Lower lobe of right lung (tissue), 2 donors: ENCODE data around the gene ING5. TPM values are rescaled to one million over a fixed set of nuclear protein-coding genes. Genes with fewer than 3 reads are reported as not detected.
A peak's percentile ranks its signal among the peaks of the same experiment; 100 is the strongest.

ENCODE experiments used
- ATAC-seq, 2 donors: fragments of 200-7000 bp; cut with Tn5 transposase; one replicate each; pipeline ENCODE4 v1.9.1; 2020 to 2022; ENCODE audit warnings: mild to moderate bottlenecking in 2 of 2, moderate library complexity in 2 of 2
- DNase-seq: peaks from one replicate; pipeline ENCODE4 v3.0.0-alpha.2; 2020
- H3K27ac ChIP-seq: fragments of 200-600 bp; one replicate; pipeline ENCODE4 v1.8.0; 2022
- H3K27me3 ChIP-seq: fragments of 200-600 bp; one replicate; pipeline ENCODE4 v1.8.0; 2022; ENCODE audit warnings: low read depth
- H3K36me3 ChIP-seq: fragments of 200-600 bp; one replicate; pipeline ENCODE4 v1.8.0; 2022; ENCODE audit warnings: mild to moderate bottlenecking
- H3K4me1 ChIP-seq: fragments of 200-600 bp; one replicate; pipeline ENCODE4 v1.8.0; 2022
- H3K4me3 ChIP-seq: fragments of 200-600 bp; one replicate; pipeline ENCODE4 v1.8.0; 2022; ENCODE audit warnings: mild to moderate bottlenecking
- H3K9me3 ChIP-seq: fragments of 200-600 bp; one replicate; pipeline ENCODE4 v1.8.0; 2022
- CTCF ChIP-seq: fragments of 200-600 bp; IDR thresholded peaks from one replicate; pipeline ENCODE4 v1.8.0; 2022; ENCODE audit warnings: antibody characterized with exemption, mild to moderate bottlenecking
- intact Hi-C: fragments of 100-400 bp; cut with DNase I; formaldehyde crosslinking; loops from one replicate; pipeline ENCODE4 v1.11.0; 2022
- total RNA-seq: library from RNA; stranded (reverse); fragmentation: NEBNext Ultra II Directional; extraction: Animal tissue kit (Norgen Biotek cat#: 25700); gene quantifications from one replicate; pipeline ENCODE4 v1.2.1, GENCODE V29; 2021
- donor health status: DM: no; HTN: yes; CAD: no; lungs with severe emphysema.

ING5 gene
- total RNA-seq, 1 donor from 2014 or later: 36.5 TPM

GRCh38 chr2:241724975-241725870, 23.4 kb downstream of the ING5 start:
- no peaks in the 10 kb centered on the region for H3K4me1 ChIP-seq
- no peak overlapping the region for H3K27ac ChIP-seq
- no peaks in the 10 kb centered on the region for H3K9me3 ChIP-seq
- no peak for DNase-seq
- ATAC-seq: no peak
- intact Hi-C loops: no loop called here
- TF ChIP-seq CTCF: no peak
- H3K36me3 ChIP-seq: peaks cover 45% of the 10 kb centered on the region
- H3K4me3 ChIP-seq: no peak overlapping the region
- H3K27me3 ChIP-seq: no peaks in the 10 kb centered on the region

- DNase-seq (no peak), ATAC-seq (no peak)
- peaks cover 33% of the 10 kb centered on the region for H3K36me3 ChIP-seq
- intact Hi-C loops: no loop called here
- no peaks in the 10 kb centered on the region for H3K9me3 ChIP-seq
- H3K4me1 ChIP-seq: no peaks in the 10 kb centered on the region
- no peaks in the 10 kb centered on the region for H3K27me3 ChIP-seq
- TF ChIP-seq CTCF: no peak
- no peak overlapping the region for H3K4me3 ChIP-seq
- H3K27ac ChIP-seq: no peak overlapping the region
Measured at GRCh38 chr2:241726459-241726858, 24.6 kb downstream of the ING5 start.

GRCh38 chr2:241728000-241728399, 26.2 kb downstream of the ING5 start:
- intact Hi-C loops: no loop called here
- Histone ChIP-seq H3K4me1 (peaks cover 1% of the 10 kb centered on the region), H3K4me3 (no peak overlapping the region), H3K27ac (no peak overlapping the region), H3K36me3 (peaks cover 24% of the 10 kb centered on the region), H3K9me3 (no peaks in the 10 kb centered on the region), H3K27me3 (no peaks in the 10 kb centered on the region)
- ATAC-seq (no peak), DNase-seq (no peak)
- no peak for TF ChIP-seq CTCF

GRCh38 chr2:241728627-241729026, 26.8 kb downstream of the ING5 start:
- ATAC-seq: no peak
- intact Hi-C loops: no loop called here
- no peak overlapping the region for H3K27ac ChIP-seq

GRCh38 chr2:241729868-241730267, 28.0 kb downstream of the ING5 start:
- intact Hi-C loops: no loop called here
- no peaks in the 10 kb centered on the region for H3K9me3 ChIP-seq
- no peak for ATAC-seq
- TF ChIP-seq CTCF: no peak
- H3K4me3 ChIP-seq: no peak overlapping the region
- H3K27ac ChIP-seq: no peak overlapping the region
- no peak for DNase-seq
- H3K36me3 ChIP-seq: peaks cover 7% of the 10 kb centered on the region
- peaks cover 9% of the 10 kb centered on the region for H3K4me1 ChIP-seq
- no peaks in the 10 kb centered on the region for H3K27me3 ChIP-seq

More at GRCh38 chr2:241728627-241729026, 26.8 kb downstream of the ING5 start:
- Histone ChIP-seq H3K27me3 (no peaks in the 10 kb centered on the region), H3K9me3 (no peaks in the 10 kb centered on the region), H3K4me1 (peaks cover 3% of the 10 kb centered on the region), H3K4me3 (no peak overlapping the region), H3K36me3 (peaks cover 18% of the 10 kb centered on the region)
- DNase-seq: peak; percentile 41
- TF ChIP-seq CTCF: no peak
